Lower lobe of right lung (tissue), 2 donors: ENCODE measurements around the gene ZNF536. TPM values are rescaled to one million over a fixed set of nuclear protein-coding genes. Genes with fewer than 3 reads are reported as not detected.

ENCODE experiments used
- ATAC-seq, 2 donors: fragments of 200-7000 bp; cut with Tn5 transposase; one replicate each; pipeline ENCODE4 v1.9.1; 2020 to 2022; ENCODE audit warnings: mild to moderate bottlenecking in 2 of 2, moderate library complexity in 2 of 2
- DNase-seq: peaks from one replicate; pipeline ENCODE4 v3.0.0-alpha.2; 2020
- H3K27ac ChIP-seq: fragments of 200-600 bp; one replicate; pipeline ENCODE4 v1.8.0; 2022
- H3K27me3 ChIP-seq: fragments of 200-600 bp; one replicate; pipeline ENCODE4 v1.8.0; 2022; ENCODE audit warnings: low read depth
- H3K36me3 ChIP-seq: fragments of 200-600 bp; one replicate; pipeline ENCODE4 v1.8.0; 2022; ENCODE audit warnings: mild to moderate bottlenecking
- H3K4me1 ChIP-seq: fragments of 200-600 bp; one replicate; pipeline ENCODE4 v1.8.0; 2022
- H3K4me3 ChIP-seq: fragments of 200-600 bp; one replicate; pipeline ENCODE4 v1.8.0; 2022; ENCODE audit warnings: mild to moderate bottlenecking
- H3K9me3 ChIP-seq: fragments of 200-600 bp; one replicate; pipeline ENCODE4 v1.8.0; 2022
- CTCF ChIP-seq: fragments of 200-600 bp; IDR thresholded peaks from one replicate; pipeline ENCODE4 v1.8.0; 2022; ENCODE audit warnings: antibody characterized with exemption, mild to moderate bottlenecking
- intact Hi-C: fragments of 100-400 bp; cut with DNase I; formaldehyde crosslinking; loops from one replicate; pipeline ENCODE4 v1.11.0; 2022
- total RNA-seq: library from RNA; stranded (reverse); fragmentation: NEBNext Ultra II Directional; extraction: Animal tissue kit (Norgen Biotek cat#: 25700); gene quantifications from one replicate; pipeline ENCODE4 v1.2.1, GENCODE V29; 2021
- donor health status: DM: no; HTN: yes; CAD: no; lungs with severe emphysema.

ZNF536 gene
- total RNA-seq, 1 donor from 2014 or later: 0.12 TPM

- H3K9me3 ChIP-seq: no peaks in the 10 kb centered on the region
- DNase-seq (no peak), ATAC-seq (no peak)
- no peak for TF ChIP-seq CTCF
- H3K36me3 ChIP-seq: no peaks in the 10 kb centered on the region
- H3K4me3 ChIP-seq: no peak overlapping the region
- no peak overlapping the region for H3K27ac ChIP-seq
- intact Hi-C loops: no loop called here
- peaks cover 3% of the 10 kb centered on the region for H3K27me3 ChIP-seq
- H3K4me1 ChIP-seq: no peaks in the 10 kb centered on the region
These were observed 38.7 kb upstream of the ZNF536 start for GRCh38 chr19:30333291-30334065.

GRCh38 chr19:30334841-30335240 is 37.3 kb upstream of the ZNF536 start:
- ATAC-seq: no peak
- intact Hi-C loops: no loop called here
- H3K4me3 ChIP-seq: no peak overlapping the region
- H3K27ac ChIP-seq: no peak overlapping the region
- H3K36me3 ChIP-seq: no peaks in the 10 kb centered on the region
- no peak for TF ChIP-seq CTCF
- H3K27me3 ChIP-seq: peaks cover 8% of the 10 kb centered on the region
- no peak for DNase-seq
- no peaks in the 10 kb centered on the region for H3K9me3 ChIP-seq
- H3K4me1 ChIP-seq: no peaks in the 10 kb centered on the region

- H3K9me3 ChIP-seq: no peaks in the 10 kb centered on the region
- DNase-seq: no peak
- no peak overlapping the region for H3K27ac ChIP-seq
- intact Hi-C loops: no loop called here
- peaks cover 8% of the 10 kb centered on the region for H3K27me3 ChIP-seq
- no peak for ATAC-seq
- H3K36me3 ChIP-seq: no peaks in the 10 kb centered on the region
- no peak overlapping the region for H3K4me3 ChIP-seq
- TF ChIP-seq CTCF: no peak
- no peaks in the 10 kb centered on the region for H3K4me1 ChIP-seq
These were observed 36.8 kb upstream of the ZNF536 start for GRCh38 chr19:30335306-30335886.

GRCh38 chr19:30336290-30336689 is 35.9 kb upstream of the ZNF536 start:
- intact Hi-C loops: no loop called here
- no peaks in the 10 kb centered on the region for H3K4me1 ChIP-seq
- DNase-seq (no peak), ATAC-seq (no peak)
- no peaks in the 10 kb centered on the region for H3K9me3 ChIP-seq
- H3K4me3 ChIP-seq: no peak overlapping the region
- H3K27me3 ChIP-seq: peaks cover 8% of the 10 kb centered on the region
- no peaks in the 10 kb centered on the region for H3K36me3 ChIP-seq
- H3K27ac ChIP-seq: no peak overlapping the region
- TF ChIP-seq CTCF: no peak

- no peak overlapping the region for H3K27ac ChIP-seq
These were observed 34.1 kb upstream of the ZNF536 start for GRCh38 chr19:30338041-30338456.

More at GRCh38 chr19:30338041-30338456, 34.1 kb upstream of the ZNF536 start:
- Histone ChIP-seq H3K4me3 (no peak overlapping the region), H3K27me3 (peaks cover 5% of the 10 kb centered on the region), H3K9me3 (no peaks in the 10 kb centered on the region), H3K4me1 (no peaks in the 10 kb centered on the region), H3K36me3 (no peaks in the 10 kb centered on the region)
- ATAC-seq (no peak), DNase-seq (no peak)
- intact Hi-C loops: no loop called here
- no peak for TF ChIP-seq CTCF
